Measurements from ENCODE around the gene DTX3L.

The DTX3L gene

GRCh38 chr3:122619040-122619439 is 54.9 kb downstream of the DTX3L start:
- Histone ChIP-seq H3K27me3 (ENCODE audit: control insufficient read depth, insufficient read depth, low read length, poor library complexity, severe bottlenecking) (no peaks in the 10 kb centered on the region), H3K4me1 (ENCODE audit: control insufficient read depth, insufficient read depth, low read length) (peaks cover 9% of the 10 kb centered on the region), H3K27ac (ENCODE audit: insufficient read depth, low read depth, low read length, poor library complexity, severe bottlenecking) (no peak overlapping the region), H3K9me3 (ENCODE audit: control insufficient read depth, low read length) (no peaks in the 10 kb centered on the region), H3K36me3 (ENCODE audit: control insufficient read depth, insufficient read depth, low read length) (no peaks in the 10 kb centered on the region), H3K4me3 (ENCODE audit: insufficient read depth, low read depth, low read length) (no peak overlapping the region)
- WGBS, 2 experiments, result 93 to 97% methylated on average over 3 to 4 of the region's 4 CpGs

GRCh38 chr3:122620399-122620798 is 56.3 kb downstream of the DTX3L start:
- no peaks in the 10 kb centered on the region for H3K9me3 ChIP-seq (ENCODE audit: control insufficient read depth, low read length)
- no peak overlapping the region for H3K4me3 ChIP-seq (ENCODE audit: insufficient read depth, low read depth, low read length)
- no peaks in the 10 kb centered on the region for H3K36me3 ChIP-seq (ENCODE audit: control insufficient read depth, insufficient read depth, low read length)
- H3K4me1 ChIP-seq (ENCODE audit: control insufficient read depth, insufficient read depth, low read length), result peaks cover 5% of the 10 kb centered on the region
- no peaks in the 10 kb centered on the region for H3K27me3 ChIP-seq (ENCODE audit: control insufficient read depth, insufficient read depth, low read length, poor library complexity, severe bottlenecking)
- 86 to 91% methylated on average over 4 of the region's 4 CpGs for WGBS, 2 experiments
- H3K27ac ChIP-seq (ENCODE audit: insufficient read depth, low read depth, low read length, poor library complexity, severe bottlenecking), result no peak overlapping the region

GRCh38 chr3:122621112-122621511 is 57.0 kb downstream of the DTX3L start:
- H3K27me3 ChIP-seq (ENCODE audit: control insufficient read depth, insufficient read depth, low read length, poor library complexity, severe bottlenecking), result no peaks in the 10 kb centered on the region
- no peaks in the 10 kb centered on the region for H3K4me1 ChIP-seq (ENCODE audit: control insufficient read depth, insufficient read depth, low read length)
- H3K27ac ChIP-seq (ENCODE audit: insufficient read depth, low read depth, low read length, poor library complexity, severe bottlenecking), result no peak overlapping the region
- 92 to 93% methylated on average over 3 of the region's 3 CpGs for WGBS, 2 experiments
- no peaks in the 10 kb centered on the region for H3K36me3 ChIP-seq (ENCODE audit: control insufficient read depth, insufficient read depth, low read length)
- no peaks in the 10 kb centered on the region for H3K9me3 ChIP-seq (ENCODE audit: control insufficient read depth, low read length)
- no peak overlapping the region for H3K4me3 ChIP-seq (ENCODE audit: insufficient read depth, low read depth, low read length)

GRCh38 chr3:122623031-122623829 is 59.1 kb downstream of the DTX3L start:
- no peak overlapping the region for H3K27ac ChIP-seq (ENCODE audit: insufficient read depth, low read depth, low read length, poor library complexity, severe bottlenecking)
- no peaks in the 10 kb centered on the region for H3K36me3 ChIP-seq (ENCODE audit: control insufficient read depth, insufficient read depth, low read length)
- no peaks in the 10 kb centered on the region for H3K4me1 ChIP-seq (ENCODE audit: control insufficient read depth, insufficient read depth, low read length)
- no peak overlapping the region for H3K4me3 ChIP-seq (ENCODE audit: insufficient read depth, low read depth, low read length)
- no peaks in the 10 kb centered on the region for H3K9me3 ChIP-seq (ENCODE audit: control insufficient read depth, low read length)
- no peaks in the 10 kb centered on the region for H3K27me3 ChIP-seq (ENCODE audit: control insufficient read depth, insufficient read depth, low read length, poor library complexity, severe bottlenecking)
- 91 to 93% methylated on average over 8 of the region's 8 CpGs for WGBS, 2 experiments
